ENCODE data around the gene PTPRD. TPM values are rescaled to one million over a fixed set of nuclear protein-coding genes. Genes with fewer than 3 reads are reported as not detected.

The PTPRD gene
- total and polyA plus RNA-seq, 2 of the 4 experiments (the other 2 are of a cell fraction): 0.07 to 0.18 TPM

- no TSS peak for BruUV-seq (replicated peaks)
- Histone ChIP-seq H3K27ac (ENCODE audit: insufficient read depth, low read length) (no peak overlapping the region), H3K14ac (replicated peaks; ENCODE audit: low read depth, low read length) (no peak overlapping the region), H2BK5ac (ENCODE audit: low read depth, low read length, poor library complexity, severe bottlenecking) (no peak overlapping the region), H3K27me3 (ENCODE audit: control insufficient read depth, insufficient read depth, low read length) (no peaks in the 10 kb centered on the region), H2BK20ac (ENCODE audit: low read depth, low read length) (no peak overlapping the region), H3K4ac (ENCODE audit: low read depth, low read length) (no peak overlapping the region), H3K9ac (ENCODE audit: low read depth, low read length) (no peak overlapping the region), H2BK15ac (ENCODE audit: low read depth, low read length) (no peak overlapping the region), H2AK9ac (replicated peaks; ENCODE audit: low read depth, low read length, poor library complexity) (no peak overlapping the region), H3K36me3 (ENCODE audit: control insufficient read depth, insufficient read depth, low read length) (no peaks in the 10 kb centered on the region), H2BK120ac (ENCODE audit: low read depth, low read length) (no peak overlapping the region), H2AK5ac (ENCODE audit: low read depth, low read length) (no peak overlapping the region), H3K9me3 (ENCODE audit: control insufficient read depth, insufficient read depth, low read length) (no peaks in the 10 kb centered on the region), H3K79me1 (ENCODE audit: low read depth in 1 of 2, low read length in 2 of 2) (no peaks in the 10 kb centered on the region), H4K8ac (ENCODE audit: low read depth in 2 of 2, low read length in 2 of 2) (no peak overlapping the region), H3K9me1 (ENCODE audit: insufficient read depth, low read length) (no peaks in the 10 kb centered on the region), H3K4me2 (ENCODE audit: low read depth, low read length) (no peak overlapping the region), H3K23ac (ENCODE audit: low read depth, low read length) (no peak overlapping the region), H4K20me1 (ENCODE audit: insufficient read depth, low read length) (no peaks in the 10 kb centered on the region), H4K91ac (ENCODE audit: insufficient read depth, low read depth, low read length) (no peak overlapping the region), H3K4me3 (ENCODE audit: insufficient read depth, low read depth, low read length) (no peak overlapping the region), H3K4me1 (ENCODE audit: control insufficient read depth, insufficient read depth, low read length) (no peaks in the 10 kb centered on the region), H2AFZ (replicated peaks; ENCODE audit: low read length, poor library complexity) (no peak overlapping the region), H3K56ac (ENCODE audit: extremely low read depth, insufficient read depth, low read length) (no peak overlapping the region), H3K18ac (ENCODE audit: low read depth, low read length) (no peak overlapping the region), H4K5ac (ENCODE audit: low read depth, low read length) (no peak overlapping the region)
- intact Hi-C loops (cut with micrococcal nuclease): no loop called here
- POLR2A ChIA-PET (ENCODE audit: unreplicated experiment): no interaction called here
- TF ChIP-seq NFE2L2 (IDR thresholded peaks at IDR 0.05; ENCODE audit: low read depth, low read length): no peak
- peak; percentile 53 for TF ChIP-seq CTCF (conservative IDR thresholded peaks at IDR 0.05; ENCODE audit: low read depth, low read length)
- TF ChIP-seq RAD21 (IDR thresholded peaks at IDR 0.05; ENCODE audit: low read length): peak; percentile 60
- no CpG with 5 or more reads among the region's 3 CpGs for WGBS, 2 experiments (ENCODE audit: extremely low coverage in 2 of 2, insufficient read length in 1 of 2)
- peak; percentile 13 for DNase-seq
- CTCF ChIA-PET: no interaction called here
- in situ Hi-C loops (cut with MboI; ENCODE audit: low sequenced_read_pairs): no loop called here
- ATAC-seq (ENCODE audit: low read depth): peak; percentile 65; the same call in 1 of the 2 replicates
- dilution Hi-C loops (cut with HindIII; ENCODE audit: low sequenced_read_pairs, unreplicated experiment): no loop called here
These were observed 246.5 kb downstream of the PTPRD start for GRCh38 chr9:10366171-10366779.
